ENCODE measurements around the gene IL1A.

DNA sequence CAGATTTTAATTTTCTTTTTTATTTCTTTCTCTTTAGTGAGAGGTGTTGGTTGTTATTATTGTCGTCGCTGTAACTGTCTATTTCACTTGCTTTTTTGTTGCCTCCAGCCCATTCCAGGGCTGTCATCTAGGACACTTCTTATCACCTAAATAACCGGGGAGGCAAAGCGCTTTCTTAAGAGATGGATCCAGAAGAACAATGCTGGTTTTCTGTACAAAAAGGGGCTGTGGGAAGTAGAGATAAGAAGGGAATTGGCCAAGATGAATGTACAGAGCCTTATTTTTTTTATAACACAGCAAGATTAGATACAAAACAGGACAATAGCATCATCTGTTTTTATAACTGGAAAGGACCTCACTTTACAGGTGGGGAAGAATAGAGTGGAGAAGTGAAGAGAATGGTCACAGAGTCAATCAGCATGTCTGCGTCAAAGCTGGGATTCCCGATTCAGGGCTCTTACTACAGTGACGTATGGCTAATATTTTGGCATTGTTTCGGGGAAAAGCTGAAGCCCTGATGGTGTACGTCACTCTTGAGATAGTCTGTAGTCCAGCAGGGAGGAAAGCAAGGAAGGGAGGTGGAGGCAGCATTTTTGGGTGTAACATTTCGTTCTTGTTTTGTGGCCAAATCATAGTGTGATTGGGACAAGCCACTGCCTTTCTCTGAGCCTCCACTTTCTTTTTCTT is 29.1 kb upstream of the IL1A start:
- TF ChIP-seq POLR2AphosphoS5 (IDR thresholded peaks at IDR 0.05; ENCODE audit: low read depth, low read length), result no peak
- TF ChIP-seq, protein P1, sequence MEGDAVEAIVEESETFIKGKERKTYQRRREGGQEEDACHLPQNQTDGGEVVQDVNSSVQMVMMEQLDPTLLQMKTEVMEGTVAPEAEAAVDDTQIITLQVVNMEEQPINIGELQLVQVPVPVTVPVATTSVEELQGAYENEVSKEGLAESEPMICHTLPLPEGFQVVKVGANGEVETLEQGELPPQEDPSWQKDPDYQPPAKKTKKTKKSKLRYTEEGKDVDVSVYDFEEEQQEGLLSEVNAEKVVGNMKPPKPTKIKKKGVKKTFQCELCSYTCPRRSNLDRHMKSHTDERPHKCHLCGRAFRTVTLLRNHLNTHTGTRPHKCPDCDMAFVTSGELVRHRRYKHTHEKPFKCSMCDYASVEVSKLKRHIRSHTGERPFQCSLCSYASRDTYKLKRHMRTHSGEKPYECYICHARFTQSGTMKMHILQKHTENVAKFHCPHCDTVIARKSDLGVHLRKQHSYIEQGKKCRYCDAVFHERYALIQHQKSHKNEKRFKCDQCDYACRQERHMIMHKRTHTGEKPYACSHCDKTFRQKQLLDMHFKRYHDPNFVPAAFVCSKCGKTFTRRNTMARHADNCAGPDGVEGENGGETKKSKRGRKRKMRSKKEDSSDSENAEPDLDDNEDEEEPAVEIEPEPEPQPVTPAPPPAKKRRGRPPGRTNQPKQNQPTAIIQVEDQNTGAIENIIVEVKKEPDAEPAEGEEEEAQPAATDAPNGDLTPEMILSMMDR (IDR thresholded peaks at IDR 0.05 in 2 of 3, conservative IDR thresholded peaks at IDR 0.05 in 1 of 3; ENCODE audit: borderline replicate concordance in 1 of 3, insufficient read depth in 1 of 3, low read depth in 2 of 3, low read length in 2 of 3), result no peak
- TF ChIP-seq YY1 (IDR thresholded peaks at IDR 0.05; ENCODE audit: extremely low read depth, insufficient replicate concordance, low read depth, low read length), result no peak
- TF ChIP-seq, protein P2, sequence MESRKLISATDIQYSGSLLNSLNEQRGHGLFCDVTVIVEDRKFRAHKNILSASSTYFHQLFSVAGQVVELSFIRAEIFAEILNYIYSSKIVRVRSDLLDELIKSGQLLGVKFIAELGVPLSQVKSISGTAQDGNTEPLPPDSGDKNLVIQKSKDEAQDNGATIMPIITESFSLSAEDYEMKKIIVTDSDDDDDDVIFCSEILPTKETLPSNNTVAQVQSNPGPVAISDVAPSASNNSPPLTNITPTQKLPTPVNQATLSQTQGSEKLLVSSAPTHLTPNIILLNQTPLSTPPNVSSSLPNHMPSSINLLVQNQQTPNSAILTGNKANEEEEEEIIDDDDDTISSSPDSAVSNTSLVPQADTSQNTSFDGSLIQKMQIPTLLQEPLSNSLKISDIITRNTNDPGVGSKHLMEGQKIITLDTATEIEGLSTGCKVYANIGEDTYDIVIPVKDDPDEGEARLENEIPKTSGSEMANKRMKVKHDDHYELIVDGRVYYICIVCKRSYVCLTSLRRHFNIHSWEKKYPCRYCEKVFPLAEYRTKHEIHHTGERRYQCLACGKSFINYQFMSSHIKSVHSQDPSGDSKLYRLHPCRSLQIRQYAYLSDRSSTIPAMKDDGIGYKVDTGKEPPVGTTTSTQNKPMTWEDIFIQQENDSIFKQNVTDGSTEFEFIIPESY (IDR thresholded peaks at IDR 0.05; ENCODE audit: extremely low read depth, insufficient replicate concordance, low read length), result no peak
- no peak for TF ChIP-seq EZH2 (IDR thresholded peaks at IDR 0.05)
- TF ChIP-seq POLR2A (IDR thresholded peaks at IDR 0.05; ENCODE audit: borderline replicate concordance, extremely low read depth, insufficient read depth, insufficient read length), result no peak
- no peak for TF ChIP-seq JUND (IDR thresholded peaks at IDR 0.05)
- TF ChIP-seq CBX3 (IDR thresholded peaks at IDR 0.05; ENCODE audit: low read depth), result no peak
- TF ChIP-seq EZH2phosphoT487 (IDR thresholded peaks at IDR 0.05; ENCODE audit: borderline replicate concordance), result no peak
- TF ChIP-seq, protein P3, sequence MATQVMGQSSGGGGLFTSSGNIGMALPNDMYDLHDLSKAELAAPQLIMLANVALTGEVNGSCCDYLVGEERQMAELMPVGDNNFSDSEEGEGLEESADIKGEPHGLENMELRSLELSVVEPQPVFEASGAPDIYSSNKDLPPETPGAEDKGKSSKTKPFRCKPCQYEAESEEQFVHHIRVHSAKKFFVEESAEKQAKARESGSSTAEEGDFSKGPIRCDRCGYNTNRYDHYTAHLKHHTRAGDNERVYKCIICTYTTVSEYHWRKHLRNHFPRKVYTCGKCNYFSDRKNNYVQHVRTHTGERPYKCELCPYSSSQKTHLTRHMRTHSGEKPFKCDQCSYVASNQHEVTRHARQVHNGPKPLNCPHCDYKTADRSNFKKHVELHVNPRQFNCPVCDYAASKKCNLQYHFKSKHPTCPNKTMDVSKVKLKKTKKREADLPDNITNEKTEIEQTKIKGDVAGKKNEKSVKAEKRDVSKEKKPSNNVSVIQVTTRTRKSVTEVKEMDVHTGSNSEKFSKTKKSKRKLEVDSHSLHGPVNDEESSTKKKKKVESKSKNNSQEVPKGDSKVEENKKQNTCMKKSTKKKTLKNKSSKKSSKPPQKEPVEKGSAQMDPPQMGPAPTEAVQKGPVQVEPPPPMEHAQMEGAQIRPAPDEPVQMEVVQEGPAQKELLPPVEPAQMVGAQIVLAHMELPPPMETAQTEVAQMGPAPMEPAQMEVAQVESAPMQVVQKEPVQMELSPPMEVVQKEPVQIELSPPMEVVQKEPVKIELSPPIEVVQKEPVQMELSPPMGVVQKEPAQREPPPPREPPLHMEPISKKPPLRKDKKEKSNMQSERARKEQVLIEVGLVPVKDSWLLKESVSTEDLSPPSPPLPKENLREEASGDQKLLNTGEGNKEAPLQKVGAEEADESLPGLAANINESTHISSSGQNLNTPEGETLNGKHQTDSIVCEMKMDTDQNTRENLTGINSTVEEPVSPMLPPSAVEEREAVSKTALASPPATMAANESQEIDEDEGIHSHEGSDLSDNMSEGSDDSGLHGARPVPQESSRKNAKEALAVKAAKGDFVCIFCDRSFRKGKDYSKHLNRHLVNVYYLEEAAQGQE (IDR thresholded peaks at IDR 0.05; ENCODE audit: low read depth), result no peak
- TF ChIP-seq ZNF274 (IDR thresholded peaks at IDR 0.05; ENCODE audit: low read depth, low read length), result no peak
- TF ChIP-seq TCF7L2 (IDR thresholded peaks at IDR 0.05; ENCODE audit: borderline replicate concordance, extremely low read depth, insufficient read depth, insufficient read length), result no peak
- no peak for TF ChIP-seq EGR1 (IDR thresholded peaks at IDR 0.05; ENCODE audit: low read depth)

Measured in HCT116 (cell line).